Naive B cell (primary cell): ENCODE data around the gene SULT4A1. TPM values are rescaled to one million over a fixed set of nuclear protein-coding genes. Genes with fewer than 3 reads are reported as not detected.

Experiments
- ATAC-seq, 2 donors: fragments of 150-1000 bp; cut with Tn5 transposase; 2 replicates each; pipeline ENCODE4 v1.10.0; 2021; ENCODE audit warnings: low read depth in 2 of 2, mild to moderate bottlenecking in 2 of 2, moderate library complexity in 2 of 2
- DNase-seq: peaks from one replicate; pipeline ENCODE4 v3.0.0; 2022
- H3K27ac Mint-ChIP-seq, 6 donors: one replicate each; pipeline ENCODE4 v1.8.0; 2020 to 2022; ENCODE audit warnings: mild to moderate bottlenecking in 6 of 6, mixed read lengths in 6 of 6, moderate library complexity in 5 of 6, inconsistent platforms in 2 of 6
- H3K27me3 Mint-ChIP-seq, 3 donors: one replicate each; pipeline ENCODE4 v1.8.0; 2021 to 2022; ENCODE audit warnings: mixed read lengths in 3 of 3, mild to moderate bottlenecking in 1 of 3
- H3K36me3 Mint-ChIP-seq, 2 donors: one replicate each; pipeline ENCODE4 v1.8.0; 2020 to 2022; ENCODE audit warnings: mixed read lengths in 2 of 2, inconsistent platforms in 1 of 2, mild to moderate bottlenecking in 1 of 2
- H3K4me1 Mint-ChIP-seq, 3 donors: one replicate each; pipeline ENCODE4 v1.8.0; 2020 to 2022; ENCODE audit warnings: mixed read lengths in 3 of 3, inconsistent platforms in 1 of 3, mild to moderate bottlenecking in 1 of 3, moderate library complexity in 1 of 3
- H3K4me3 Mint-ChIP-seq, 8 donors: one replicate each; pipeline ENCODE4 v1.8.0; 2020 to 2022; ENCODE audit warnings: mild to moderate bottlenecking in 8 of 8, mixed read lengths in 8 of 8, moderate library complexity in 8 of 8, inconsistent platforms in 2 of 8
- H3K9me3 Mint-ChIP-seq, 7 donors: one replicate each; pipeline ENCODE4 v1.8.0; 2020 to 2022; ENCODE audit warnings: mixed read lengths in 7 of 7, mild to moderate bottlenecking in 5 of 7, inconsistent platforms in 2 of 7, moderate library complexity in 1 of 7
- polyA plus RNA-seq, 6 donors: library from polyadenylated mRNA; unstranded; fragments of 300-500 nt; fragmentation: Illumina TruSeq; gene quantifications; one replicate each; pipeline ENCODE4 v1.2.3, GENCODE V29; 2021; ENCODE audit warnings: low read depth in 6 of 6

The SULT4A1 gene
- polyA plus RNA-seq, 6 donors from 2014 or later = not detected

DNA sequence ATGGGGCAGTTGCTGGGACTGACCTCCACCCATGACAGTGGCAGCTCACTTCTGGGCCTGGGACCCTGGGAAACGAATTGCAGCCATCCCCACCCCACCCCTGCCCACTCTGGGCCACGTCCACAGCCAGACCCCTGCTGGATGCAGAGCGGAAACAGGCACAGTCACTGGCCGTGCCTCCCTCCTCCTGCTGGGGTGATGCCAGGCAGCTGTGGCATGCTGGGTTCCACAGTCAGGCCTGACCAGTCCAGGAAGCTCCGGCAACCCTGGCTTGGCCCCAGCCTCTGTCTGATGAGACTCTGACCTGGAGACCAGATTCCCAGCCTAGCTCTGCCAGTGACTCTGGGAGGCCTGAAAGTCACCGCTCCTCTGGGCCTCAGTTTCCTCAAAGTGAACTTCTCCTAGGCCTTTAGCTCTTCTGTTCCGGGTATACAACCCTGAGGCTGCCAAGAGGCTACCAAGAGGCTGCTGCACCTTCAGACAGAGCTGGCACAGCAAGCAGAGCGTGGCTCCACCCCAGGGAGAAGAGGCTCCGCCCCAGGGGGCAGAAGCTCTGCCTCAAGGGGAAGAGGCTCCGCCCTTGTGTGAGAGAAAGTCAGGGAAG, 8.9 kb downstream of the SULT4A1 start:
- no peaks in the 10 kb centered on the region for H3K4me1 Mint-ChIP-seq
- H3K9me3 Mint-ChIP-seq = peaks cover 5 to 17% (median 15%) of the 10 kb centered on the region in 7 donors
- H3K27ac Mint-ChIP-seq = peak overlapping the region in 1 of 6 donors; percentile 68
- H3K4me3 Mint-ChIP-seq = no peak overlapping the region
- ATAC-seq (no peak), DNase-seq (no peak)
- H3K36me3 Mint-ChIP-seq = peaks cover 0 to 9% of the 10 kb centered on the region in 2 donors
- H3K27me3 Mint-ChIP-seq = peaks cover 32 to 55% (median 48%) of the 10 kb centered on the region in 3 donors

DNA sequence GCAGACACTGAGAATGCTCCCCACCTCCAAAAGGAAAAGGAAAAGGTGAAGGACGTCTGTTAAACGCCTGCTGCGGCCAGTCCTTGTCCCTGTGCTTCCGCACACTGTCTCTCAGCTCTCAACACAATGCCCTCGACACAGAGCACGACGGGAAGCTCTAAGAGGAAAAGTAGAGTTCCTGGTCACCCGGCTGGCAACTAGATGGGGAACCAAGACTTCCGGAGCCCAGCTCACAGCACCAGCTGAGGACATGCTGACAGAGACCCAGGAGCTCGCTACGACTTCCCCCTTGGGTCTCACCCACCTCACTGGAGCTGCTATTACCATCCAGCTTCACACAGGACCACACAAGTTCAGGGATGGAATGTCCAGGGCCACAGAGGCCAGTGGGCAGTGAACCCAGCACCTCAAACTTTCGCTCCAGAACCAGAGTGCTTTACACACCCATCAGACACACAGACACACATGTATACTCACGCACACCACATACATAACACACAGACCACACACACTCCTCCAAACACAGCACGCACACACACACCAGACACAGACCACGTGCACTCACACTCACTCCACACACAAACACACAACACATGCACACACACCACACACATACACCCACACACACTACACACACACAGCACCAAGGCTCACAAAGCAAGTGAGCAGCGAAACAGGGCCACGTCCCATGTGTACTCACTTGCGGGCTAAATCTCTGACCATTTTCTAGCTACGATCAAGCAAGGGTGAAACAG, 9.6 kb downstream of the SULT4A1 start:
- Mint-ChIP-seq H3K4me1 (no peaks in the 10 kb centered on the region), H3K4me3 (no peak overlapping the region), H3K36me3 (peaks cover 0 to 9% of the 10 kb centered on the region in 2 donors), H3K9me3 (peaks cover 5 to 17% (median 14%) of the 10 kb centered on the region in 7 donors), H3K27ac (peak overlapping the region in 1 of 6 donors; percentile 7), H3K27me3 (peaks cover 32 to 55% (median 45%) of the 10 kb centered on the region in 3 donors)
- no peak for ATAC-seq
- no peak for DNase-seq

GRCh38 chr22:43851979-43852307, 10.4 kb downstream of the SULT4A1 start:
- DNase-seq (no peak), ATAC-seq (no peak)
- peak overlapping the region in 1 of 6 donors; percentile 59 for H3K27ac Mint-ChIP-seq
- H3K4me3 Mint-ChIP-seq = no peak overlapping the region
- peaks cover 24 to 54% (median 41%) of the 10 kb centered on the region in 3 donors for H3K27me3 Mint-ChIP-seq
- peaks cover 0 to 5% of the 10 kb centered on the region in 2 donors for H3K36me3 Mint-ChIP-seq
- H3K9me3 Mint-ChIP-seq = peaks cover 3 to 14% (median 6%) of the 10 kb centered on the region in 7 donors
- no peaks in the 10 kb centered on the region for H3K4me1 Mint-ChIP-seq

DNA sequence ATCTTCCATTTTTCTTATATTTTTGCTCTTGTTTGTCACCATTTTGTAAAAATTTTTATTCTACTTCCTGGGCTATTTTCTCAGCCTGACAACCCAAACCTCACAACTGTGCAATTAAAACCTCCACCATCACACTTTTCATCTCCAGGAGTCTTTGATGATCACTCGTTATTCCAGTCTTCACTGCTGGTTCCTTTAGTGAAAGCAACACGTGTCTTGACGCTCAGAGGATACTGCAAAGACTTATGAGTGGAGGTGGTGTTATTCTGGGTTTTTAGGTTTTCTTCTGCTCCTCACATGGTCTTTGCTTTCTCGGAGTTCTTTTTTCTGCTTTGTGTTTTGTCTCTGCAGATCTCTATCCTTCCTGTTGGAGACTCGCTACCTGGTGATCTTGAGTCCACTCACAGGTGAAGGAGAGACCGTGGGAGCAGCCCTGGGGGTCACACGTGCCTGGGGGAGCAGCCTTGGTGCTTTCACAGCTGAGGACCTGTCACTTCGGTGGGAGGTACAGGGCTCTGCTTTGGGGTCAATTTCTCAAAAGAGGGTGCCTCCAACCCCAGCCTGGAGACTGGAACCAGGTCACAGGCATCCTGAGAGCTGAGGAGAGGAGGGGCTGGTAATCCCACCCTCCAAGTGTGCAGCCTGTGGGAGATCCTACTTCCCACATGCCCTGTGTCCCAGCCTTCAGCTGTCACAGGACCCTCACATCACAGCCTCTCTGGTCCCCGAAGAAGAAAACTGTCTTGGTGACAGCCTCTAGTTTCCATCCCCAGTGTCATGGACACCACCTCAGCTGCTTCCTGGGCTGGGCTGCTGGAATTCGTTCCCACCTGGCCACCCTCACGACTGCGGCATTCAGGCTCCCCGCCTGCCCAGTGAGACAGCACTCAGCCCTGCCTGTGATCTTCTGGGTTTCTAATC, 11.0 kb downstream of the SULT4A1 start:
- DNase-seq (no peak), ATAC-seq (no peak)
- H3K27ac Mint-ChIP-seq = peak overlapping the region in 2 of 6 donors; percentile 12 to 59
- no peak overlapping the region for H3K4me3 Mint-ChIP-seq
- H3K27me3 Mint-ChIP-seq = peaks cover 18 to 49% (median 35%) of the 10 kb centered on the region in 3 donors
- no peaks in the 10 kb centered on the region for H3K36me3 Mint-ChIP-seq
- H3K9me3 Mint-ChIP-seq = peaks cover 0 to 8% (median 2%) of the 10 kb centered on the region in 7 donors
- H3K4me1 Mint-ChIP-seq = no peaks in the 10 kb centered on the region

- H3K27me3 Mint-ChIP-seq = peaks cover 16 to 54% (median 31%) of the 10 kb centered on the region in 3 donors
- H3K9me3 Mint-ChIP-seq = peaks cover 0 to 1% (median 0%) of the 10 kb centered on the region in 7 donors
- H3K36me3 Mint-ChIP-seq = no peaks in the 10 kb centered on the region
- no peak for DNase-seq
- H3K4me1 Mint-ChIP-seq = peaks cover 0 to under 1% (median 0%) of the 10 kb centered on the region in 3 donors
- no peak for ATAC-seq
- H3K4me3 Mint-ChIP-seq = no peak overlapping the region
- H3K27ac Mint-ChIP-seq = no peak overlapping the region
These were observed 11.8 kb downstream of the SULT4A1 start for GRCh38 chr22:43850529-43850928.

- Mint-ChIP-seq H3K36me3 (no peaks in the 10 kb centered on the region), H3K4me1 (peaks cover 0 to 5% (median 0%) of the 10 kb centered on the region in 3 donors), H3K4me3 (no peak overlapping the region), H3K27ac (no peak overlapping the region), H3K27me3 (peaks cover 16 to 54% (median 30%) of the 10 kb centered on the region in 3 donors), H3K9me3 (no peaks in the 10 kb centered on the region)
- ATAC-seq (no peak), DNase-seq (no peak)
These were observed 12.6 kb downstream of the SULT4A1 start for GRCh38 chr22:43849731-43850130.

DNA sequence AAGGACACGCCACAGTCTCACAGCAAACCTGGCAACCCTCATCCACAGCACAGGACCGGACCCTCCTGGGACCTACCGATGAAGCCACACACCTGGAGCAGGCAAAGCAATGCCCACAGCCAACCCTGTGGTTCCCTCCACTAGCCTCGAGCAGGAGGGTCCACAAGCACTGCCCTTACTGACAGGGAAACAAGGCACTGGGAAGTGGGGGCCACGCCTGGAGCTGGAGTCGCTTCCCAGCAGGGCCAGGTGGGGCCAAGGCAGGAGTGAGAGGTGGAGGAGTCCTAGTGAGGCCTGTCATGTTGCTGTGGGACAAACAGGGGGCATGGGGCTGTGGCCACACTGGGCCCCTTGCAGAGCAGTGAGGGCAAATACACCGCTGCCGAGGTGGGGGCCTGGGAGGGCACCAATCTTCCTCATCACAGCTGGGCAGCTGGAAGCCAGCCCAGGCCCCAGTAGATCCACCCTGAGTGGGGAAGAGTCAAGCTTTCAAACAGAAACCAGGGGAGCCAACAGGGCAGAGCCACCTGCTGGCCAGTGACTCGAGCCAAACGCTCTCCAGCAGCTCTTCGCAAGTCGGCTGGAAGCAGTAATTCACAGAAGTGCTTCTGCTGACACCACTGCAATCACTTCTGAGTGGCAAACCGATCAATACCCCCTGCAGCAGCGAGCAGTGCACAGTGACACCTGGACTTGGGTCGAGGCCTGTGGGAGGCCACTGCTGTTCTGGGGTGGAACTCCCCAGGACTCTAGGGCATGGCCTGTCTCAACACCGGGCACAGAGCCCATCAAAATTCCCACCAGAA, 13.7 kb downstream of the SULT4A1 start:
- ATAC-seq (no peak), DNase-seq (no peak)
- no peaks in the 10 kb centered on the region for H3K9me3 Mint-ChIP-seq

GRCh38 chr22:43847376-43848289, 14.7 kb downstream of the SULT4A1 start:
- no peaks in the 10 kb centered on the region for H3K9me3 Mint-ChIP-seq
- H3K27ac Mint-ChIP-seq = no peak overlapping the region
- H3K36me3 Mint-ChIP-seq = no peaks in the 10 kb centered on the region
- ATAC-seq (no peak), DNase-seq (no peak)
- H3K27me3 Mint-ChIP-seq = peaks cover 16 to 47% (median 26%) of the 10 kb centered on the region in 3 donors
- peaks cover 0 to 5% (median 0%) of the 10 kb centered on the region in 3 donors for H3K4me1 Mint-ChIP-seq
- no peak overlapping the region for H3K4me3 Mint-ChIP-seq

More for the DNA sequence above, 13.7 kb downstream of the SULT4A1 start:
- Mint-ChIP-seq H3K27ac (no peak overlapping the region), H3K4me1 (peaks cover 0 to 5% (median 0%) of the 10 kb centered on the region in 3 donors), H3K4me3 (no peak overlapping the region), H3K36me3 (no peaks in the 10 kb centered on the region), H3K27me3 (peaks cover 16 to 54% (median 32%) of the 10 kb centered on the region in 3 donors)

DNA sequence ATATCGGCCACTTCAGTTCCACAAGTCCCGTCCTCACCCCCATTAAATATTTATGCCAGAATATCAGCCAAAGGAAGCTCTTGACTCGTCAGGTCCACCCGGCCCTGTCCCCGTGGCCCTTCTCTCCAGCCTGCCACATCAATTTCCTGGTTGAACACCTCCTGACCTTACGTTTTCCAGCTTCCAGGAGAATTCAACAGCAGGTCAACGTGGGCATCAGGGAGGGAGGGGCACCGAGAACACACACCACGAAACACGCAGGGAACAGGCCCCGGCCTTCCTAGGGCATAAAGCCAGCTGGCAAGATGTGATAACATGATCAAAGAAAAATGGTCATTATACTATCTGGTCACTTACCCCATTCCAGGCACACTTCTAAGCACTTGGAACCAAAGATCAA, 15.3 kb downstream of the SULT4A1 start:
- Mint-ChIP-seq H3K27ac (peak overlapping the region in 1 of 6 donors; percentile 64), H3K9me3 (no peaks in the 10 kb centered on the region), H3K27me3 (peaks cover 15 to 43% (median 24%) of the 10 kb centered on the region in 3 donors), H3K4me3 (no peak overlapping the region), H3K4me1 (peaks cover 0 to 5% (median 0%) of the 10 kb centered on the region in 3 donors), H3K36me3 (no peaks in the 10 kb centered on the region)
- DNase-seq (no peak), ATAC-seq (no peak)

DNA sequence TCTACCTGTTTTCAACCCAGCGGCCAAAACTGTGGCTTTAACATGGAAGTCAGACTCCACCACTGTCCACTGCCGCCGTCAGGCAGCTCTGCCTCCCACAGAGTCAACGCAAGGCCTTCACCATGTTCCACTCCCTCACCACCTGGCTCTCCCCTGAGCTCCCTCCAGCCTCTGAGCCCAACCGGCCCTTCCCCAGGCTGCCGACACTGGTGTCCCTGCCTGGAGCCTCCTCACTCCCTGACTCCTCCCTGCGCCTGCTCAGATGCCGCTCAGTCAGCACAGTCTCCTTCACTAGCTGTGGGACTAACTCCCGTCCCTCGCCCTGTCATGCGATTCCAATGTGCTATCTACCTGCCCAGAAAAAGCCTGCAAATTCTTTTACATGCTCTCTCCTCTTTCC, 16.3 kb downstream of the SULT4A1 start:
- peaks cover 0 to 5% (median 0%) of the 10 kb centered on the region in 3 donors for H3K4me1 Mint-ChIP-seq
- H3K27me3 Mint-ChIP-seq = peaks cover 9 to 33% (median 19%) of the 10 kb centered on the region in 3 donors
- H3K4me3 Mint-ChIP-seq = no peak overlapping the region
- peak overlapping the region in 2 of 6 donors; percentile 24 to 71 for H3K27ac Mint-ChIP-seq
- H3K9me3 Mint-ChIP-seq = no peaks in the 10 kb centered on the region
- ATAC-seq (no peak), DNase-seq (no peak)
- no peaks in the 10 kb centered on the region for H3K36me3 Mint-ChIP-seq

DNA sequence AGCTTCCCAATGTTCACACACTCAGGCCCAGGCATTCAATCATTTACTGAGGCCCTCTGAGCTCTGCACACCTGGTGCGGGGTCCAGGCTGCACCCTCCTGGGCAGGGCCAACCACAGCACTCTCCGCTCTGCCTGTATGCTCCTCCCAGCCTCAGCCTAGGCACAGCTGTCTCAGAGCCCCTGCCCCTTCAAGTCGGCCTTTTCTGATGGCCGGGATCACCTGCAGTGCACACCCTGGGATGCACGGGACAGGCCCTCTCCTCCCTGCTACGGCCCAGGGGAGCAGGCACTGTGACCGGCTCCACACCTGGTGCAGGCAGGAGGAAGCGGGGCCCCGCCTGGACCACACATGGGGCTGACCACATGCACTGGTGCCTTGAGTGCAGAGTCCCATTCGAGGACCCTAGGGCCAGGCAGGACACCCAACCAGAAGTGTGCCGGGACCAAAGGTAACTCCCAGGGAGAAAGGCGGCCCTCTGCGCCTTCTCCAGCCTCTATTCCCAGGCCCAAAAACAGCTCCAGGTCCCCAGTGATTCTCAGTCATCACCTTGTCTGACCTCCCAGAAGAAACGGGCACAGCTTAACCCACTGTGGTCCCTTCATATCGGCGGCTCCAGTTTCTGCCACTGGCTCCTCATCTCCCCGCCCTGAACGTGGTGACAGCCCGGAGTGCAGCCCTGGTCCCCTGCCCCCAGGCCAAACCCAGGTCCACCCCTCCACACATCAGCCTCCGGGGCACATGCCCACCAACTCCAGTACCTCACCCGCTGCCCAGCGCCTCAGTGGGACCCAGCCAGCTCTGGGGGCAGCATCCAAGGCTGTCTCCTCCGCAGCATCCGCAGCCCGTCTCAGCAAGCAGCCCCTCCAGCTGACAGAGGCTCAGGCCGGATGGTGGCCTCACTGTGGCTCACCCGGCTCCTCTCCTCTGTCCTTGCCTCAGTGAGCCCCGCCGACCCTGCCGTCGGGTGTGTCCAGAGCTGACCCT, 17.5 kb downstream of the SULT4A1 start:
- Mint-ChIP-seq H3K27me3 (peaks cover 7 to 30% (median 19%) of the 10 kb centered on the region in 3 donors), H3K27ac (peak overlapping the region in 1 of 6 donors; percentile 65), H3K4me3 (no peak overlapping the region), H3K4me1 (peaks cover 0 to 5% (median 0%) of the 10 kb centered on the region in 3 donors), H3K36me3 (no peaks in the 10 kb centered on the region), H3K9me3 (no peaks in the 10 kb centered on the region)
- no peak for ATAC-seq
- DNase-seq = no peak
